GM18517 (cell line): ENCODE data around the gene TMEM201.

Source experiments
- ATAC-seq: cut with Tn5 transposase; IDR thresholded peaks from one replicate; pipeline ENCODE4 v1.9.1; 2021; ENCODE audit warnings: mild to moderate bottlenecking, moderate library complexity; ENCODE audit not compliant: unreplicated experiment

The TMEM201 gene

GRCh38 chr1:9652379-9653209 is 63.9 kb downstream of the TMEM201 start:
- ATAC-seq: no peak

GRCh38 chr1:9653210-9653490 is 64.4 kb downstream of the TMEM201 start:
- ATAC-seq: no peak

DNA sequence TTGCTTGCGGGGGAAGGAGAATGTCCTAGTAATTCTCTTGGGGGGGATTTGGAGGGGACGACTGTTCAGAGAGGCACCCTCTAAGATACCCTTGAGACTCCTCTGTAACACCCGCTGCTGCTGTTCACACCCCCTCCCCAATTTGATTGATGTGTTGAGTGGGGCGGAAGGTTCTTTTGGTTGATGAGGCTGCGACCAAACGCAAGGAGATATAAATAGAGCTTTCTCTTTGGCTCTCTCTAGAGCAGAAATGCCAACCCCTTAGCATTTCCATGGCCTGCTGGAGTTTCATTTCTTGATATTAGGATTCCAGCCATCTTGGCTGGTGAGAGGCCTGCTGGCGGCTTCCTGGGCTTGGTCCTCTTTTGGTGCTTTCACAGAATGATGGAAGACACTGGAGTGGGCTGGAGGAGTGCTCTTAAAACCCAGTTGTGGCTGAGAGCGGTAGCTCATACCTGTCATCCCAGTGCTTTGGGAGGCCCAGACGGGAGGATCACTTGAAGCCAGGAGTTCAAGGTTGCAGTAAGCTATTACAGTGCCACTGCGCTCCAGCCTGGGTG is 64.9 kb downstream of the TMEM201 start:
- ATAC-seq: no peak

DNA sequence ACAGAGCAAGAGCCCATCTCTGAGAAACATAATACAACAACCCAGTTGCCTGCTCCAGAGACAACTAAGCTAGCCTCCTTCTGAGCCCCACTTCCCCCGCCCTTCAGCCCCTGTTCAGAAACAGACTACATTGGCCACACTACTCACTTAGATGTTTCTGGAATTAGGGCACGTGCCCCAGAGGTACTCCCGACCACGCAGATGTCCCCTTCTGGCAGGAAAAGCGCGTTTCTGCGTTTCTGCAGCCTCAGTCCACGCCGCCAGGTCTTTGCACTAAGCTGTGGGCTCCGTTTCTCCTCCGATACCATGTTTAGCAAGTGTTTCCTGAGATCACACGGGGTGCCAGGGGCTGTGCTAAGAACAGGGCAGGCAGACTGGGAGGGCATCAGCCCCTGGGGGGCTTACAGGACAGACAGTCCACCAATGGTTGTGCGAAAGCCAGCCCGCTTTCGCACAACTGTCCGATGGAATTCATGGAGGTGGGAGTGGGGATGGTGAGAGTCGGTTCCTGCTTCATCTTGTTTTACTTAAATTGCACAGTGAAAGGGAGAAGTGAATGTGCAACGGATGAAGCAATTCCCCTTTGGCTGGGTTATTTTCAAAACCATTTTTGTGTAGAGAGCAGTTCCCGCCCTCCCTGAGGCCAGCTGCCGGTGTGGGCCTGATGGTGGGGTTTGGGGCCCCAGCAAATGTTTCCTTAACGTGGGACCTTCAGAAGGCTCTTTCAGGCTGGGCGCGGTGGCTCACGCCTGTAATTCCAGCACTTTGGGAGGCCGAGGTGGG is 65.5 kb downstream of the TMEM201 start:
- no peak for ATAC-seq

- no peak for ATAC-seq
Observed at GRCh38 chr1:9654834-9655723, 66.4 kb downstream of the TMEM201 start.

GRCh38 chr1:9655836-9656235 is 67.1 kb downstream of the TMEM201 start:
- ATAC-seq: no peak

- ATAC-seq: no peak
Observed at GRCh38 chr1:9657521-9658032, 68.9 kb downstream of the TMEM201 start.

- ATAC-seq: no peak
Observed at GRCh38 chr1:9658199-9658598, 69.5 kb downstream of the TMEM201 start.

DNA sequence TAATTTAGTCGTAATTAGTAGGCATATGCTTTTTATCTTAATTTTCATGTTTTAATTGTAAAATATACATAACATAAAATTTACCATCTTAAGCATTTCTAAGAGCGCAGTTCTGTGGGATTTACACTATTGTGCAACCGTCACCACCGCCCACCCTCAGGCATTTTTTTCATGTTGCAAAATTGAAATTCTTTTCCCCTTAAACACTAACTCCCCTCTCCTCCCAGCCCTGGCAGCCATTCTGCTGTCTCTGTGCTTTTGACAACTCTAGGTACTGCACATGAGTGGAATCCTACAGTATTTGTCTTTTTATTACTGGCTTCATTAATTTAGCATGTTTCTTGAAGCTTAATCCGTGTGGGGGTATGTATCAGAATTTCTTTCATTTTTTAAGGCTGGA is 70.6 kb downstream of the TMEM201 start:
- no peak for ATAC-seq

GRCh38 chr1:9663257-9663656 is 74.5 kb downstream of the TMEM201 start:
- ATAC-seq: no peak
